Stomach (tissue), 8 donors: ENCODE measurements around the gene RPL3. TPM values are rescaled to one million over a fixed set of nuclear protein-coding genes. Genes with fewer than 3 reads are reported as not detected.

Experiments used
- polyA plus RNA-seq, 3 donors: library from polyadenylated mRNA; stranded (reverse); fragments of 200-250 nt; gene quantifications; one replicate each; pipeline ENCODE4 v1.2.3, GENCODE V29; 2013
- small RNA-seq, 4 donors: library from RNA; depleted of rRNA; stranded (forward); fragments of <200 nt; gene quantifications; one replicate each; pipeline ENCODE3, GENCODE V24; 2016
- total RNA-seq, 5 donors: library from RNA; depleted of rRNA; stranded (reverse); fragments of >200 nt; gene quantifications; one replicate each; pipeline versions ENCODE4 v1.1.0 to v1.2.3, GENCODE V29; 2014 to 2016
- donor health status: healthy with polysubstance abuse.
- donor health status: Bipolar disorder and iron deficiency.
- donor health status: healthy.

The RPL3 gene
- total and polyA plus RNA-seq, 8 donors = 940 to 5,267 (median 2,482) TPM

Small RNA genes within 50 kb of the gene (small RNA-seq; reads per million reads assigned to genes)
- gene SNORD43 (0 reads per million in 4 donors), gene SNORD83A (6,184 to 11,558 (median 8,288) reads per million in 4 donors), gene SNORD83B (0 reads per million in 4 donors)

Other genes with a start within 250 kb of the RPL3 start
- 10 to 100 TPM in 1 of 5 donors, 1 to 10 TPM in 2, under 1 TPM in 1, not detected in 1; 0.45 to 19.6 (median 3.6) TPM for gene APOBEC3G, start 242.3 kb downstream of the RPL3 start, total RNA-seq
- 1 to 10 TPM; 4.1 to 9.3 (median 7.0) TPM for gene APOBEC3G, start 242.3 kb downstream of the RPL3 start, polyA plus RNA-seq
- 1 to 10 TPM in 1 of 5 donors, not detected in 4; 7.8 TPM for gene APOBEC3H, start 222.4 kb downstream of the RPL3 start, total RNA-seq
- under 1 TPM in 1 of 3 donors, not detected in 2; 0.63 TPM for gene APOBEC3H, start 222.4 kb downstream of the RPL3 start, polyA plus RNA-seq
- 10 to 100 TPM; 10.1 to 84.6 (median 29.6) TPM for gene CBX7, start 166.9 kb downstream of the RPL3 start, total RNA-seq
- 10 to 100 TPM; 28.6 to 46.3 (median 29.8) TPM for gene CBX7, start 166.9 kb downstream of the RPL3 start, polyA plus RNA-seq
- gene PDGFB, start 74.6 kb downstream of the RPL3 start, total RNA-seq = 10 to 100 TPM in 2 of 5 donors, 1 to 10 TPM in 3; 1.2 to 58.5 (median 9.5) TPM
- 1 to 10 TPM; 3.6 to 4.1 (median 3.6) TPM for gene PDGFB, start 74.6 kb downstream of the RPL3 start, polyA plus RNA-seq
- gene SYNGR1, start 30.4 kb upstream of the RPL3 start, total RNA-seq = 1 to 10 TPM in 4 of 5 donors, under 1 TPM in 1; 0.45 to 9.3 (median 5.2) TPM
- 10 to 100 TPM in 1 of 3 donors, 1 to 10 TPM in 2; 7.3 to 18.1 (median 7.8) TPM for gene SYNGR1, start 30.4 kb upstream of the RPL3 start, polyA plus RNA-seq
- gene TAB1, start 80.2 kb upstream of the RPL3 start, total RNA-seq = 10 to 100 TPM; 11.9 to 76.8 (median 19.1) TPM
- 10 to 100 TPM; 12.8 to 13.9 (median 13.4) TPM for gene TAB1, start 80.2 kb upstream of the RPL3 start, polyA plus RNA-seq
- 10 to 100 TPM in 1 of 5 donors, 1 to 10 TPM in 3, under 1 TPM in 1; 0.89 to 12.0 (median 1.8) TPM for gene MGAT3, start 137.4 kb upstream of the RPL3 start, total RNA-seq
- 1 to 10 TPM; 1.1 to 2.9 (median 1.4) TPM for gene MGAT3, start 137.4 kb upstream of the RPL3 start, polyA plus RNA-seq
- gene MIEF1, start 182.7 kb upstream of the RPL3 start, total RNA-seq = 10 to 100 TPM; 15.8 to 47.3 (median 20.0) TPM
- 1 to 10 TPM; 5.1 to 9.5 (median 8.8) TPM for gene MIEF1, start 182.7 kb upstream of the RPL3 start, polyA plus RNA-seq
- gene ATF4, start 200.9 kb upstream of the RPL3 start, total RNA-seq = 100 to 1,000 TPM; 155 to 438 (median 370) TPM
- gene ATF4, start 200.9 kb upstream of the RPL3 start, polyA plus RNA-seq = 100 to 1,000 TPM; 592 to 929 (median 872) TPM
- gene RPS19BP1, start 213.1 kb upstream of the RPL3 start, total RNA-seq = 100 to 1,000 TPM in 2 of 5 donors, 10 to 100 TPM in 3; 36.9 to 684 (median 86.5) TPM
- 100 to 1,000 TPM; 195 to 221 (median 200) TPM for gene RPS19BP1, start 213.1 kb upstream of the RPL3 start, polyA plus RNA-seq